A673 (cell line): ENCODE data around the gene PDE6B.

Experiments
- CTCF ChIP-seq: fragments of 300-800, 200-600 bp; sonication (generic); conservative IDR thresholded peaks from 2 replicates; pipeline ENCODE4 v1.5.1; 2017; ENCODE audit warnings: low read depth, mild to moderate bottlenecking, antibody characterized with exemption, low read length, moderate library complexity, mixed read lengths
- EZH2 ChIP-seq: fragments of 200-600 bp; sonication (generic); IDR thresholded peaks from 2 replicates; pipeline ENCODE4 v1.6.1; 2017; ENCODE audit warnings: borderline replicate concordance, low read depth, mild to moderate bottlenecking, mixed read lengths, antibody characterized with exemption, low read length; ENCODE audit not compliant: poor library complexity, severe bottlenecking

GRCh38 chr4:604131-604530 lies 21.2 kb upstream of the PDE6B start:
- TF ChIP-seq CTCF (no peak), EZH2 (no peak)
